ENCODE data around the gene DPP9. TPM values are rescaled to one million over a fixed set of nuclear protein-coding genes. Genes with fewer than 3 reads are reported as not detected.
A peak's percentile ranks its signal among the peaks of the same experiment; 100 is the strongest.

Gene DPP9
- polyA plus RNA-seq, 2 of the 4 experiments (the other 2 are of a cell fraction), result 10.1 to 53.5 TPM

GRCh38 chr19:4694211-4694987 lies 29.2 kb downstream of the DPP9 start:
- 5% methylated on average over 12 of the region's 22 CpGs for WGBS (ENCODE audit: missing lambda C conversion rate)
- Histone ChIP-seq H3K27ac (peak overlapping the region; percentile 68 to 85), H3K4me1 (peaks cover 33% of the 10 kb centered on the region), H3K9me3 (no peaks in the 10 kb centered on the region), H3K4me3 (no peak overlapping the region), H3K4me2 (peak overlapping the region; percentile 63)
- POLR2A ChIA-PET, result interaction anchor here (1.0 kb wide), 1 partner anchor 19 kb away, joined by 5 read pairs; no protein-coding TSS in a partner anchor
- FAIRE-seq, result no peak
- peak; percentile 89 to 93 for DNase-seq (ENCODE audit: low read depth in 1 of 2, low spot score in 1 of 2)
- CTCF ChIA-PET, result no interaction called here
- TF ChIP-seq, protein P1, sequence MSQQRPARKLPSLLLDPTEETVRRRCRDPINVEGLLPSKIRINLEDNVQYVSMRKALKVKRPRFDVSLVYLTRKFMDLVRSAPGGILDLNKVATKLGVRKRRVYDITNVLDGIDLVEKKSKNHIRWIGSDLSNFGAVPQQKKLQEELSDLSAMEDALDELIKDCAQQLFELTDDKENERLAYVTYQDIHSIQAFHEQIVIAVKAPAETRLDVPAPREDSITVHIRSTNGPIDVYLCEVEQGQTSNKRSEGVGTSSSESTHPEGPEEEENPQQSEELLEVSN (IDR thresholded peaks at IDR 0.05; ENCODE audit: borderline replicate concordance, low read depth), result 0 out of 2 replicates have a peak, but pooled peaks have one; percentile 21
- no peak for TF ChIP-seq FOSL2 (IDR thresholded peaks at IDR 0.05)
- TF ChIP-seq FOSL2 (CRISPR knock-in tag; IDR thresholded peaks at IDR 0.05), result peak; percentile 70
- TF ChIP-seq, protein P2, sequence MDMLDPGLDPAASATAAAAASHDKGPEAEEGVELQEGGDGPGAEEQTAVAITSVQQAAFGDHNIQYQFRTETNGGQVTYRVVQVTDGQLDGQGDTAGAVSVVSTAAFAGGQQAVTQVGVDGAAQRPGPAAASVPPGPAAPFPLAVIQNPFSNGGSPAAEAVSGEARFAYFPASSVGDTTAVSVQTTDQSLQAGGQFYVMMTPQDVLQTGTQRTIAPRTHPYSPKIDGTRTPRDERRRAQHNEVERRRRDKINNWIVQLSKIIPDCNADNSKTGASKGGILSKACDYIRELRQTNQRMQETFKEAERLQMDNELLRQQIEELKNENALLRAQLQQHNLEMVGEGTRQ (IDR thresholded peaks at IDR 0.05), result peak; percentile 90
- TF ChIP-seq TP53 (CRISPR knock-in tag; IDR thresholded peaks at IDR 0.05), result no peak
- peak; percentile 29; the same call in 1 of the 2 replicates for TF ChIP-seq GATA3 (IDR thresholded peaks at IDR 0.05; ENCODE audit: borderline replicate concordance)
- TF ChIP-seq HDAC2 (IDR thresholded peaks at IDR 0.05), result no peak
- TF ChIP-seq, protein P3, sequence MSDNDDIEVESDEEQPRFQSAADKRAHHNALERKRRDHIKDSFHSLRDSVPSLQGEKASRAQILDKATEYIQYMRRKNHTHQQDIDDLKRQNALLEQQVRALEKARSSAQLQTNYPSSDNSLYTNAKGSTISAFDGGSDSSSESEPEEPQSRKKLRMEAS (IDR thresholded peaks at IDR 0.05), result peak; percentile 58
- no peak for TF ChIP-seq EP300 (IDR thresholded peaks at IDR 0.05)
- TF ChIP-seq MAFK (IDR thresholded peaks at IDR 0.05; ENCODE audit: partially characterized antibody), result peak; percentile 66
- TF ChIP-seq BHLHE40 (IDR thresholded peaks at IDR 0.05; ENCODE audit: low read depth, low read length), result 0 out of 2 replicates have a peak, but pooled peaks have one; percentile 6
- TF ChIP-seq MAZ (IDR thresholded peaks at IDR 0.05; ENCODE audit: borderline replicate concordance, low read depth, low read length), result no peak
- peak; percentile 83 to 89 for ATAC-seq

- ChIA-PET POLR2A (no interaction called here), CTCF (interaction anchor here (0.7 to 1.7 kb wide), 5 partner anchors 13 to 61 kb away, joined by 3 to 5 read pairs (median 3); no protein-coding TSS in a partner anchor)
- Histone ChIP-seq H3K4me2 (peak overlapping the region; percentile 63), H3K4me3 (no peak overlapping the region), H3K27ac (peak overlapping the region; percentile 68 to 85), H3K4me1 (peaks cover 33% of the 10 kb centered on the region), H3K9me3 (no peaks in the 10 kb centered on the region)
- no peak for ATAC-seq
- FAIRE-seq, result no peak
- no peak for DNase-seq (ENCODE audit: low read depth in 1 of 2, low spot score in 1 of 2)
- 90% methylated on average over 15 of the region's 15 CpGs for WGBS (ENCODE audit: missing lambda C conversion rate)
- TF ChIP-seq CHD2 (IDR thresholded peaks at IDR 0.05; ENCODE audit: low read length, partially characterized antibody) (no peak), NPAS2 (CRISPR knock-in tag; IDR thresholded peaks at IDR 0.05; ENCODE audit: borderline replicate concordance) (no peak), HOXB13 (CRISPR knock-in tag; IDR thresholded peaks at IDR 0.05; ENCODE audit: low read depth) (no peak), CBX2 (IDR thresholded peaks at IDR 0.05; ENCODE audit: borderline replicate concordance, low read depth) (no peak), ZC3H11A (IDR thresholded peaks at IDR 0.05) (no peak), BCL3 (IDR thresholded peaks at IDR 0.05) (no peak), TFCP2L1 (CRISPR knock-in tag; IDR thresholded peaks at IDR 0.05) (no peak), ZSCAN20 (CRISPR knock-in tag; IDR thresholded peaks at IDR 0.05) (no peak), MAFK (IDR thresholded peaks at IDR 0.05; ENCODE audit: partially characterized antibody) (no peak), KDM5A (IDR thresholded peaks at IDR 0.05) (no peak), EHF (CRISPR knock-in tag; IDR thresholded peaks at IDR 0.05) (no peak), CBX8 (IDR thresholded peaks at IDR 0.05) (no peak), ZFP36 (IDR thresholded peaks at IDR 0.05; ENCODE audit: borderline replicate concordance, partially characterized antibody) (no peak), RAD21 (conservative IDR thresholded peaks at IDR 0.05 in 1 of 2, IDR thresholded peaks at IDR 0.05 in 1 of 2) (no peak), FOSL2 (IDR thresholded peaks at IDR 0.05) (no peak), FOSL2 (CRISPR knock-in tag; IDR thresholded peaks at IDR 0.05) (no peak), RCOR1 (IDR thresholded peaks at IDR 0.05; ENCODE audit: low read depth, low read length) (no peak), EP300 (IDR thresholded peaks at IDR 0.05) (no peak), POLR2AphosphoS2 (conservative IDR thresholded peaks at IDR 0.05; ENCODE audit: low read length) (no peak)
- TF ChIP-seq, protein P1 (IDR thresholded peaks at IDR 0.05; ENCODE audit: borderline replicate concordance, low read depth), result no peak
- TF ChIP-seq, protein P4, sequence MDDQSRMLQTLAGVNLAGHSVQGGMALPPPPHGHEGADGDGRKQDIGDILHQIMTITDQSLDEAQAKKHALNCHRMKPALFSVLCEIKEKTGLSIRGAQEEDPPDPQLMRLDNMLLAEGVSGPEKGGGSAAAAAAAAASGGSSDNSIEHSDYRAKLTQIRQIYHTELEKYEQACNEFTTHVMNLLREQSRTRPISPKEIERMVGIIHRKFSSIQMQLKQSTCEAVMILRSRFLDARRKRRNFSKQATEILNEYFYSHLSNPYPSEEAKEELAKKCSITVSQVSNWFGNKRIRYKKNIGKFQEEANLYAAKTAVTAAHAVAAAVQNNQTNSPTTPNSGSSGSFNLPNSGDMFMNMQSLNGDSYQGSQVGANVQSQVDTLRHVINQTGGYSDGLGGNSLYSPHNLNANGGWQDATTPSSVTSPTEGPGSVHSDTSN (IDR thresholded peaks at IDR 0.05), result no peak
These were observed 30.0 kb downstream of the DPP9 start for GRCh38 chr19:4693471-4694121.

Data from A549 (cell line).